SJSA1 (cell line): ENCODE measurements around the gene TXNDC16. TPM values are rescaled to one million over a fixed set of nuclear protein-coding genes. Genes with fewer than 3 reads are reported as not detected.

Experiments
- DNase-seq, 2 experiments: peaks; one replicate each; pipeline ENCODE4 v3.0.0-alpha.2; 2015 to 2020; ENCODE audit warnings: low spot score in 2 of 2, low read depth in 1 of 2
- H3K27ac ChIP-seq: fragments of 250-450 bp; sonication (Bioruptor Pico); 2 replicates; pipeline ENCODE4 v1.5.1; 2020; ENCODE audit warnings: mild to moderate bottlenecking, moderate library complexity
- H3K27me3 ChIP-seq: fragments of 250-450 bp; sonication (Bioruptor Pico); replicated peaks from 2 replicates; pipeline ENCODE4 v1.5.1; 2020; ENCODE audit warnings: mild to moderate bottlenecking, moderate library complexity
- H3K36me3 ChIP-seq: fragments of 250-450 bp; sonication (Bioruptor Pico); 2 replicates; pipeline ENCODE4 v1.5.1; 2020; ENCODE audit warnings: mild to moderate bottlenecking
- H3K4me1 ChIP-seq: fragments of 250-450 bp; sonication (Bioruptor Pico); replicated peaks from 2 replicates; pipeline ENCODE4 v1.6.1; 2021; ENCODE audit warnings: mild to moderate bottlenecking
- H3K4me3 ChIP-seq: fragments of 250-450 bp; sonication (Bioruptor Pico); 2 replicates; pipeline ENCODE4 v1.5.1; 2020; ENCODE audit warnings: mild to moderate bottlenecking
- H3K9me3 ChIP-seq: fragments of 250-450 bp; sonication (Bioruptor Pico); replicated peaks from 2 replicates; pipeline ENCODE4 v1.5.1; 2020; ENCODE audit warnings: mild to moderate bottlenecking
- total RNA-seq: library from RNA; depleted of rRNA; stranded (reverse); fragments of >200 nt; shearing (Covaris generic); gene quantifications from 2 replicates; pipeline ENCODE4 v1.2.3, GENCODE V29; 2014

Gene TXNDC16
- total RNA-seq, 1 experiment from 2014 or later, result 7.7 TPM

- peak overlapping the region; percentile 59 for H3K4me3 ChIP-seq
- H3K27ac ChIP-seq, result peak overlapping the region; percentile 17; the same call in 1 of the 2 replicates
- peak in 1 of 2 experiments; percentile 34 for DNase-seq
- no peaks in the 10 kb centered on the region for H3K9me3 ChIP-seq
- no peaks in the 10 kb centered on the region for H3K27me3 ChIP-seq
- peaks cover 9% of the 10 kb centered on the region for H3K4me1 ChIP-seq
- H3K36me3 ChIP-seq, result no peaks in the 10 kb centered on the region
Measured at GRCh38 chr14:52553002-52553670, 831 bp upstream of the TXNDC16 start.

GRCh38 chr14:52551696-52552062, 626 bp downstream of the TXNDC16 start:
- peak in 1 of 2 experiments; percentile 21 for DNase-seq
- Histone ChIP-seq H3K27me3 (no peaks in the 10 kb centered on the region), H3K36me3 (no peaks in the 10 kb centered on the region), H3K9me3 (no peaks in the 10 kb centered on the region), H3K4me1 (peaks cover 9% of the 10 kb centered on the region), H3K4me3 (peak overlapping the region; percentile 59), H3K27ac (no peak overlapping the region)

GRCh38 chr14:52551205-52551604, 1.1 kb downstream of the TXNDC16 start:
- no peaks in the 10 kb centered on the region for H3K9me3 ChIP-seq
- H3K36me3 ChIP-seq, result no peaks in the 10 kb centered on the region
- no peak overlapping the region for H3K4me3 ChIP-seq
- no peak overlapping the region for H3K27ac ChIP-seq
- no peak for DNase-seq
- H3K27me3 ChIP-seq, result no peaks in the 10 kb centered on the region
- H3K4me1 ChIP-seq, result peaks cover 9% of the 10 kb centered on the region

DNA sequence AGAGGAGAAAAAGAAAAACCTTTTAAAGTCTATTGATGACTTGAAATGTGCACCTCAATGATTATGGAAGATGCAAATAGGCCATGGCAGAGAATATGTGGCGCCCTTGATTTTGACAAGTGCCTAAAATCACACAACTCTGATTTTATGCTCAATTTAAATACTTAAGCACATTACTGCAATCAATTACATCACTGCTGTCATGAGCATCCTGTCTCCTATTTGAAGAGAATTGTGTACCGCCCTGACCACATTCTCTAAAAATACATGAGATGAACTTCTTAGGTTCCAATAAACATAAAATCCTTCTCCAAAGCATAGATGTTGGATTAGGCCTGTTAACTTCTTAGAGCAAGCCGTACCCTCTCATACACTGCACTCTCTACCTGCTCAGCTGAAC, 1.6 kb downstream of the TXNDC16 start:
- H3K27ac ChIP-seq, result no peak overlapping the region
- no peaks in the 10 kb centered on the region for H3K36me3 ChIP-seq
- no peak for DNase-seq
- H3K27me3 ChIP-seq, result no peaks in the 10 kb centered on the region
- H3K4me1 ChIP-seq, result peaks cover 9% of the 10 kb centered on the region
- H3K4me3 ChIP-seq, result no peak overlapping the region
- no peaks in the 10 kb centered on the region for H3K9me3 ChIP-seq

DNA sequence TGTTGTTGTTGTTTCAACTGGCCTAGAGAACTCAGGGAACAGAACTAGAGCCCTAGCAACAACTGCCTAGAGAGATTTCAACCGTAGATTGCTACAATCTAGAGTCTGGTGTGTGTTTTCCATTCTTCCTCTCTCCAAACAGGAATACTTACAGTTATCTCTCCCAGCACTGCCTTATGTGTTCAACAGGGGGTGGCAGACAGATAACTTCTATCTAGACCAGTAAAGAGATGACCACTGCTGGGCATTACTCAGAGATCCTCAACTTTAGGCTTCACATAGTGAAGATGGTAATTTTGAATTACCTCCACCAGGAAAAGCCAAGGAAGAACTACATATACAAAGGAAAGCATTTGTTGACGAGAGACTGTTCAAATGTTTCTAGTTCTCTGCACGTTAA, 4.8 kb downstream of the TXNDC16 start:
- H3K4me1 ChIP-seq, result no peaks in the 10 kb centered on the region
- H3K27me3 ChIP-seq, result no peaks in the 10 kb centered on the region
- DNase-seq, result no peak
- no peak overlapping the region for H3K4me3 ChIP-seq
- H3K9me3 ChIP-seq, result no peaks in the 10 kb centered on the region
- no peaks in the 10 kb centered on the region for H3K36me3 ChIP-seq
- no peak overlapping the region for H3K27ac ChIP-seq

DNA sequence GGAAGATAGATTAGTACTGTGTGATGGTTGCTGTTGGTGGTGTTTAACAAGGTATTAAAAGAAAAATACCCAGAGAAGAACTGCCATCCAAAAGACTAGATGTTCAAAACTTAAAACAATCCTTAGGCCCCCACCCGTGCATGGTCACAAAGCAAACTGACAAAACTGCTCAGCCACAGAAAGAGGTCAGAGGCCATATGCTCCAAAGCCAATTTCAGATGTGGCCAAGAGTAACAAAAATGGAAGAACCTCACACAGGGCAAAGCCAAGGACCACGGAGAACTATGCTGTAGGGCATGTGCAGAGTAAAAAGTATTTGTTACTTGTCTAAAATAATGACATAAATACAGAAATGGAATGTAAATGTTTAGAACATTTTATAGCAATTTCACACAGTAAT, 5.3 kb downstream of the TXNDC16 start:
- H3K4me3 ChIP-seq, result no peak overlapping the region
- H3K27me3 ChIP-seq, result no peaks in the 10 kb centered on the region
- H3K27ac ChIP-seq, result no peak overlapping the region
- no peaks in the 10 kb centered on the region for H3K36me3 ChIP-seq
- no peaks in the 10 kb centered on the region for H3K4me1 ChIP-seq
- H3K9me3 ChIP-seq, result no peaks in the 10 kb centered on the region
- DNase-seq, result no peak

DNA sequence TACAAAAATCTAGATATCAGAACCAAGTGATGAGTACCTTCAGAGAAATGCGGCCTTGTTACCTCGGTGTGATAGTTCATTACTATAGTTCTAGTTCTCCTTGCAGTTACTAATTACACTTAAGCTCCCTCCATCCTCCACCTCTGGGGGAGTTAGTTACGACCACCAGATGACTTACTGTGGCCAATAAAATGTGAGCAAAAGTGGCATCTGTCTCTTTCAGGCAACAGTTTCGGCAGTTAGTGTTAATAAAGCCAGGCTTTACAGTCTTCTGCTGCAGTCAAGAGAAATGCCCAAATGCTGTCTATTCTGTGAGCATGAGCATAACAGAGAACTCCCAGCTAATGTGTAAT, 6.0 kb downstream of the TXNDC16 start:
- no peaks in the 10 kb centered on the region for H3K9me3 ChIP-seq
- H3K27ac ChIP-seq, result no peak overlapping the region
- no peaks in the 10 kb centered on the region for H3K27me3 ChIP-seq
- H3K36me3 ChIP-seq, result no peaks in the 10 kb centered on the region
- no peak for DNase-seq
- no peaks in the 10 kb centered on the region for H3K4me1 ChIP-seq
- H3K4me3 ChIP-seq, result no peak overlapping the region

GRCh38 chr14:52545584-52546317, 6.6 kb downstream of the TXNDC16 start:
- H3K27ac ChIP-seq, result no peak overlapping the region
- no peaks in the 10 kb centered on the region for H3K36me3 ChIP-seq
- DNase-seq, result no peak
- H3K4me3 ChIP-seq, result no peak overlapping the region
- H3K9me3 ChIP-seq, result no peaks in the 10 kb centered on the region
- H3K27me3 ChIP-seq, result no peaks in the 10 kb centered on the region
- H3K4me1 ChIP-seq, result no peaks in the 10 kb centered on the region

GRCh38 chr14:52538623-52539022, 13.7 kb downstream of the TXNDC16 start:
- H3K4me1 ChIP-seq, result no peaks in the 10 kb centered on the region
- 0 out of 2 replicates have a peak, but pooled peaks cover 2% of the 10 kb centered on the region for H3K36me3 ChIP-seq
- DNase-seq, result no peak
- no peak overlapping the region for H3K4me3 ChIP-seq
- H3K27ac ChIP-seq, result no peak overlapping the region
- no peaks in the 10 kb centered on the region for H3K27me3 ChIP-seq
- no peaks in the 10 kb centered on the region for H3K9me3 ChIP-seq

- no peak for DNase-seq
- Histone ChIP-seq H3K27ac (no peak overlapping the region), H3K36me3 (0 out of 2 replicates have a peak, but pooled peaks cover 2% of the 10 kb centered on the region)
Measured at GRCh38 chr14:52536269-52536668, 16.0 kb downstream of the TXNDC16 start.

GRCh38 chr14:52531481-52531880, 20.8 kb downstream of the TXNDC16 start:
- Histone ChIP-seq H3K9me3 (no peaks in the 10 kb centered on the region), H3K4me3 (no peak overlapping the region), H3K4me1 (no peaks in the 10 kb centered on the region), H3K27me3 (no peaks in the 10 kb centered on the region), H3K27ac (no peak overlapping the region), H3K36me3 (0 out of 2 replicates have a peak, but pooled peaks cover 2% of the 10 kb centered on the region)
- no peak for DNase-seq

More at GRCh38 chr14:52536269-52536668, 16.0 kb downstream of the TXNDC16 start:
- Histone ChIP-seq H3K4me1 (no peaks in the 10 kb centered on the region), H3K4me3 (no peak overlapping the region), H3K27me3 (no peaks in the 10 kb centered on the region), H3K9me3 (no peaks in the 10 kb centered on the region)

- Histone ChIP-seq H3K4me1 (no peaks in the 10 kb centered on the region), H3K36me3 (no peaks in the 10 kb centered on the region), H3K27me3 (no peaks in the 10 kb centered on the region), H3K27ac (no peak overlapping the region), H3K9me3 (no peaks in the 10 kb centered on the region), H3K4me3 (no peak overlapping the region)
- DNase-seq, result no peak
Measured at GRCh38 chr14:52527052-52527451, 25.3 kb downstream of the TXNDC16 start.

DNA sequence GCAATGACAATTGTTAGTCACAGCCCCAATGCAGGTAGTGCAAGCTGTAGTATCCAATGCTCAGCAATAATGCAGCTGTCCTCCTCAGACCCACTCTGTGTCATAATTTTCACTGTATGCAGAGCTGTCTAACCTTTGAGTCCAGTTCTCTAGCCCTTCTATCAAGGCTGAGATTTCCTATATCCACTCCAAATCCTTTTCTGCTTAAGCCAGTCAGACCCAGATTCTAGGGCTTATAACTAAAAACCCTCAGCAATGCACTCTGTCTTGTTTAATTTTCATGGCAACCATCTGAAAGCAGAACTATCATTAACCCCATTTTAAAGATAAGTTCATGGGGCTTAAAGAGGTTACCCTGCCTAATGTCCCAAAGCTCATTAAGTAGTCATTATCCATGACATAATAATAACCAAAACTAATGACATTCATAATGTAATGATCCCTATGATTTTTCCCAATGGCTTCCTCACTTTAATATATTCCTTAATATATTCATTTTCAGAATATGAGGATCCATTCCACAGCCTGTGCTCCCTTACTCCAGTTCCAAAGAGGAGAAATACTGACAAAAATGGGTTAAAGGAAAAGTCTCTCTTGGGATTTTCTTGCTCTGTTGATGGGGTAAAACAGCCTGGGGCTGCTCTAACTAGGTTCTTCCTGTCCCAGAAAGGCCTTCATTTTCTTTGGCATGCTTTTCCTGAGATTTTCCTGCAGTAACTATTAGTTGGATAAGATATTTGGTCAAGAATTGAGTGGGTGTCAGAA, 29.5 kb downstream of the TXNDC16 start:
- no peak for DNase-seq

DNA sequence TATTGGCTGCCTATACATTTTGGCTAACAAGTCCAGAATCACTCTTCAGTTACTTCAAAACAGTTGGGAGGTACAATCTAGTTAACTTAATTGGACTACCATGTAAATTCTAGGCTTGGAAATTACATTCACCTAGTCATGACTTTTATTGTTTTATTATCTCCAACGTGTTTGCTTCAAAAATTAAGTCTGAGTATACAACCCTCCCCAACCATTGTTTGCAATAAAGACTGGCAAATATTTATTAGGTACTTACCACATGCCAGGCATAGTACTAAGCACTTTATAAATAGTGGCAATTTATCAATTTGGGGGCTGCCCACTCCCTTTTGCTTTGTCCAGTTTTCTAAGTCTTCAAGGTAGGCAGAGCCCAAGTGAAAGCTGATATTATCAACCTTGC, 30.3 kb downstream of the TXNDC16 start:
- no peak overlapping the region for H3K27ac ChIP-seq
- H3K36me3 ChIP-seq, result no peaks in the 10 kb centered on the region
- H3K9me3 ChIP-seq, result no peaks in the 10 kb centered on the region
- no peak overlapping the region for H3K4me3 ChIP-seq
- no peaks in the 10 kb centered on the region for H3K4me1 ChIP-seq
- H3K27me3 ChIP-seq, result no peaks in the 10 kb centered on the region
- no peak for DNase-seq

More for the DNA sequence above, 29.5 kb downstream of the TXNDC16 start:
- Histone ChIP-seq H3K27ac (no peak overlapping the region), H3K9me3 (no peaks in the 10 kb centered on the region), H3K36me3 (no peaks in the 10 kb centered on the region), H3K4me1 (no peaks in the 10 kb centered on the region), H3K27me3 (no peaks in the 10 kb centered on the region), H3K4me3 (no peak overlapping the region)
